Measurements from ENCODE around the gene MLLT11. TPM values are rescaled to one million over a fixed set of nuclear protein-coding genes. Genes with fewer than 3 reads are reported as not detected.

Gene MLLT11
- total RNA-seq, 4 donors from 2014 or later = 0.24 to 1.5 (median 1.2) TPM

DNA sequence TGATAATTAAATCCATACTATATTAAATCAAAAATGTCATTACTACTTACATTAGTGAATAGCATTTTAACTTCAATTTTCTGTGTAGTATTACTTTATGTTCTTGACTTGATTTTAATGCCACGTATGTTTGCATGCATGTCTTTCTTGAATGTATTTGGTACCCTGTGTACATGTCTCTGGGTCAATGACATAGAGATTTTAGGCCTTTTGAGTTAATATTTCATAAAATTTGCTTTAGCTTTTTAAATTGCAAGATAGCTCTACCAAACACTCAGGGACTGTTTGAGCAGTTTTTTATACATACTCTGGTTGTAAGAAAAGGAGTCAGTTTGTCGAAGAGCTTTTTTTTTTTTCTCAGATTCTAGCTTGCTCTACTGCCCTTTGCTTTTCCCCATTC, 1.5 kb downstream of the MLLT11 start:
- Histone ChIP-seq H3K27ac (no peak overlapping the region), H3K36me3 (no peaks in the 10 kb centered on the region), H3K4me1 (peaks cover 30% of the 10 kb centered on the region), H3K9me3 (no peaks in the 10 kb centered on the region), H3K4me3 (no peak overlapping the region), H3K27me3 (no peaks in the 10 kb centered on the region)
- 78% methylated on average over 2 of the region's 2 CpGs for WGBS
- TF ChIP-seq, protein P1, sequence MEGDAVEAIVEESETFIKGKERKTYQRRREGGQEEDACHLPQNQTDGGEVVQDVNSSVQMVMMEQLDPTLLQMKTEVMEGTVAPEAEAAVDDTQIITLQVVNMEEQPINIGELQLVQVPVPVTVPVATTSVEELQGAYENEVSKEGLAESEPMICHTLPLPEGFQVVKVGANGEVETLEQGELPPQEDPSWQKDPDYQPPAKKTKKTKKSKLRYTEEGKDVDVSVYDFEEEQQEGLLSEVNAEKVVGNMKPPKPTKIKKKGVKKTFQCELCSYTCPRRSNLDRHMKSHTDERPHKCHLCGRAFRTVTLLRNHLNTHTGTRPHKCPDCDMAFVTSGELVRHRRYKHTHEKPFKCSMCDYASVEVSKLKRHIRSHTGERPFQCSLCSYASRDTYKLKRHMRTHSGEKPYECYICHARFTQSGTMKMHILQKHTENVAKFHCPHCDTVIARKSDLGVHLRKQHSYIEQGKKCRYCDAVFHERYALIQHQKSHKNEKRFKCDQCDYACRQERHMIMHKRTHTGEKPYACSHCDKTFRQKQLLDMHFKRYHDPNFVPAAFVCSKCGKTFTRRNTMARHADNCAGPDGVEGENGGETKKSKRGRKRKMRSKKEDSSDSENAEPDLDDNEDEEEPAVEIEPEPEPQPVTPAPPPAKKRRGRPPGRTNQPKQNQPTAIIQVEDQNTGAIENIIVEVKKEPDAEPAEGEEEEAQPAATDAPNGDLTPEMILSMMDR (IDR thresholded peaks at IDR 0.05) = no peak
- TF ChIP-seq POLR2A (IDR thresholded peaks at IDR 0.05) (no peak), POLR2AphosphoS5 (IDR thresholded peaks at IDR 0.05) (no peak), EP300 (IDR thresholded peaks at IDR 0.05) (no peak)
- DNase-seq (ENCODE audit: low spot score in 2 of 2) = no peak

DNA sequence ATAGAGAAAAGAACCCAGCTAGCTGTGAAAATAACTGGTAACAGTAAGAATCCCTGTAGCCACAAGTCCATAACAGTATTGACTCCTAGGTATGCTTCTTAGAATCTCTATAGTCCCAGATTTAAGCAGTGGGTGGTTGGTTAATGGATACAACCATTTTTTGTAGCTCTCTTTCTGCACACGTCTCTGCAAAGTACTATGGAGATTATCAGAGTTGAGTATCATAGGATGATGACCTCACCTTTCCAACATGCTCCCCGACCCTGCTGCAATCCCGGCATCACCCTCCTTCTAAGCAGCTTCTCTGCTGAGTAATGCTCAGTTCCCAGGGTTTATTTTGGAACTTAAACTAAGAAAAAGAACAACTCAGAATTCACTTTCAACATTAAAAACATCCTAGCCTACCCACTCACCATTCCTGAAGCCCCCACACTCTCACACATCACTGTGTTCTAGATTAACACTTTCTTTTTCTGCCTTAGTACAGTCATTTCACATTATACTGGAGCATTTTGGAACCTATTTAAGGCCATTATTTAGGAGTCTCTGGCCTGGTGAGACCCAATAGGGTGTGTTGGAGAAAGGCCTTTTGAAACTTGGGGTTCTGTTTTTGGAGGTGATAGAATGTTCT, 2.7 kb downstream of the MLLT11 start:
- TF ChIP-seq POLR2AphosphoS5 (IDR thresholded peaks at IDR 0.05) (no peak), EP300 (IDR thresholded peaks at IDR 0.05) (no peak), POLR2A (IDR thresholded peaks at IDR 0.05) (no peak)
- TF ChIP-seq, protein P1 (IDR thresholded peaks at IDR 0.05) = no peak
- H3K27ac ChIP-seq = no peak overlapping the region

DNA sequence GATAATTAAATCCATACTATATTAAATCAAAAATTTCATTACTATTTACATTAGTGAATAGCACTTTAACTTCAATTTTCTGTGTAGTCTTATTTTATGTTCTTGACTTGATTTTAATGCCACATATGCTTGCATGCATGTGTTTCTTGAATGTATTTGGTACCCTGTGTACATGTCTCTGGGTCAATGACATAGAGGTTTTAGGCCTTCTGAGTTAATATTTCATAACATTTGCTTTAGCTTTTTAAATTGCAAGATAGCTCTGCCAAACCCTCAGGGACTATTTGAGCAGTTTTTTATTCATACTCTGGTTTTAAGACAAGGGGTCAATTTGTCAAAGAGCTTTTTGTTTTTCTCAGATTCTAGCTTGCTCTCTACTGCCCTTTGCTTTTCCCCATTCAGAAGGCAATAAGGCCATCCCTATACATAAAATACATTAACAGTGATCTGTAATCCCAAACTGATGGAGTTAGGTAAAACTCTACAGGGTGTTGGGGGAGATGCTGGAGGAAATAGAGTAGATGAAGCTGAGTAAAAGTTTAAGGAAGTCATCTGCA, 5.0 kb downstream of the MLLT11 start:
- Histone ChIP-seq H3K4me3 (no peak overlapping the region), H3K27ac (no peak overlapping the region), H3K4me1 (peaks cover 10% of the 10 kb centered on the region), H3K9me3 (no peaks in the 10 kb centered on the region), H3K36me3 (no peaks in the 10 kb centered on the region), H3K27me3 (no peaks in the 10 kb centered on the region)
- TF ChIP-seq EP300 (IDR thresholded peaks at IDR 0.05) (no peak), POLR2A (IDR thresholded peaks at IDR 0.05) (no peak), POLR2AphosphoS5 (IDR thresholded peaks at IDR 0.05) (no peak)
- no peak for DNase-seq (ENCODE audit: low spot score in 2 of 2)

More for the DNA sequence above, 2.7 kb downstream of the MLLT11 start:
- H3K9me3 ChIP-seq = no peaks in the 10 kb centered on the region
- WGBS = 54% methylated on average over 3 of the region's 3 CpGs
- H3K4me3 ChIP-seq = no peak overlapping the region
- no peaks in the 10 kb centered on the region for H3K36me3 ChIP-seq
- no peaks in the 10 kb centered on the region for H3K27me3 ChIP-seq
- H3K4me1 ChIP-seq = peaks cover 19% of the 10 kb centered on the region
- DNase-seq (ENCODE audit: low spot score in 2 of 2) = no peak

- TF ChIP-seq, protein P1 (IDR thresholded peaks at IDR 0.05) = no peak
- no peak for TF ChIP-seq POLR2AphosphoS5 (IDR thresholded peaks at IDR 0.05)
- no peak for TF ChIP-seq POLR2A (IDR thresholded peaks at IDR 0.05)
- H3K27me3 ChIP-seq = no peaks in the 10 kb centered on the region
- peaks cover 13% of the 10 kb centered on the region for H3K4me1 ChIP-seq
- no peak overlapping the region for H3K4me3 ChIP-seq
- 91% methylated on average over 4 of the region's 4 CpGs for WGBS
- no peak overlapping the region for H3K27ac ChIP-seq
- H3K36me3 ChIP-seq = no peaks in the 10 kb centered on the region
- H3K9me3 ChIP-seq = no peaks in the 10 kb centered on the region
- no peak for DNase-seq (ENCODE audit: low spot score in 2 of 2)
Observed at GRCh38 chr1:151067185-151067584, 7.0 kb downstream of the MLLT11 start.

- no peak overlapping the region for H3K4me3 ChIP-seq
- peaks cover under 1% of the 10 kb centered on the region for H3K36me3 ChIP-seq
- no peaks in the 10 kb centered on the region for H3K9me3 ChIP-seq
- no peak for TF ChIP-seq POLR2A (IDR thresholded peaks at IDR 0.05)
- TF ChIP-seq POLR2AphosphoS5 (IDR thresholded peaks at IDR 0.05) = no peak
- TF ChIP-seq EP300 (IDR thresholded peaks at IDR 0.05) = no peak
- TF ChIP-seq, protein P1 (IDR thresholded peaks at IDR 0.05) = no peak
- DNase-seq (ENCODE audit: low spot score in 2 of 2) = no peak
- WGBS = 84% methylated on average over 5 of the region's 5 CpGs
- peaks cover 16% of the 10 kb centered on the region for H3K4me1 ChIP-seq
- H3K27me3 ChIP-seq = no peaks in the 10 kb centered on the region
- no peak overlapping the region for H3K27ac ChIP-seq
Observed at GRCh38 chr1:151069103-151069486, 8.9 kb downstream of the MLLT11 start.

Measured in suprapubic skin (tissue), 4 donors.